GM12892 (cell line): ENCODE measurements around the gene ITGB3BP.

Experiments
- DNase-seq: peaks from one replicate; pipeline ENCODE4 v3.0.0; 2011; ENCODE audit not compliant: insufficient read length
- FAIRE-seq: peaks from 2 replicates; lab custom pipeline; 2011; peaks lifted over from hg19 to GRCh38; lab: Jason Lieb, UNC
- POLR2A ChIP-seq: IDR thresholded peaks from 2 replicates; pipeline ENCODE4 v1.6.1; 2011; ENCODE audit warnings: low read depth, low read length, control low read depth
- POLR2AphosphoS5 ChIP-seq: IDR thresholded peaks from 2 replicates; pipeline ENCODE4 v1.6.1; 2011; ENCODE audit warnings: low read depth, low read length, control low read depth
- TAF1 ChIP-seq: IDR thresholded peaks from 2 replicates; pipeline ENCODE4 v1.6.1; 2011; ENCODE audit warnings: low read depth, mild to moderate bottlenecking, control low read depth, low read length, borderline replicate concordance

ITGB3BP gene

DNA sequence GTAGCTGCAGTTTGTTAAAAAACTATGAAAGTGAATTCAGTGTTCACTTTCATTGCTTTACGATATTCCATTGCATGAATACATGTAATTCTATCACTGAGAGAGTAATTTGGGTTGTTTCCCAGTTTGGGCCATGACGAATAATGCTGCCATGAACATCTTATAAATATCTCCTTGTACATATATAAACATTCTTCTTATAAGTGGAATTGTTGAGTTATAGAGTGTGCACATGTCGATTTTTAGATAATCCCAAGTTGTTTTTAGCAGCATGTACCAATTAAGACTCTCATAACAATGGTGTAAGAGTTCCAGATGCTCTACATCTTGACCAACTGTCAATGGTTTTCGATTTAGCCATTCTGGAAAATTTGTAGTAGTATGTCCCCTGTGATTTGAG lies 114.7 kb downstream of the ITGB3BP start:
- FAIRE-seq = no peak
- TF ChIP-seq POLR2AphosphoS5 (no peak), TAF1 (no peak), POLR2A (no peak)
- no peak for DNase-seq

DNA sequence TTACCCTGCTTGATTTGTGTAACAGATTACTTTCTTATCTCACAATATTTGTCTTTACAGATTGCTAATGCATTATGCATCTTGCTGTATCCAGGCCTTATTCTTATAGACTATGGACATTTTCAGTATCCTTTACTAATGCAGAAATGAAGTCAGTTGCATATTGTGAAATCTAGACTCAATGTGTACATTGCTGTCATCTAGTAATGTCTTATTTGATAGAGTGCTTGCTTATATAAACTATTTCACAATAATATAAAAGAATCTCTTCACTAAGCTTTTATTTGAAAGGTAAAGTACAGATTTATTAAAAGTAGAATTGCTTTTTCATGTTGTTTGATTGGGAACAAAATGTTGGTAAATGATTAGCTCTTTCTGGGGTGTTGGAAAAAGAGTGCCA lies 116.0 kb downstream of the ITGB3BP start:
- FAIRE-seq (no peak), DNase-seq (no peak)
- TF ChIP-seq POLR2A = no peak

DNA sequence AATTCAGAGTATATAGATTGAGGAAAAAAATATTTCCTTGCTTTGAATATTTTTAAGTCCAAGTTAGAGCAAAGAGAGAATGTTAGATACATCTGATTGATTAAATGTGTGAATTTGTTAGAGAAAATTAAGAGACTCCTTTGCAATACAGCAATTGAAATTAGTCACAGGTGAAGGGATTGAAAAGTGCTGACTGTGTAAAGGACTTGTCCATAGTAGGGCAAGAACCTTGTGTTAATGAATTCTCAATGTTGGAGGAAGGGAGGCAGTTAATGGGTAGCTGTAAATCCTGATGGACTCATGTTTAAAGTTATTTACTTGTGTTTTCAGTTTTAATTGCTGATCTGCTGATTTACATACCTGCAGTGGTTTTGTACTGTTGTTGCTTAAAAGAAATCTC lies 117.0 kb downstream of the ITGB3BP start:
- no peak for FAIRE-seq
- TF ChIP-seq POLR2AphosphoS5 = no peak
- TF ChIP-seq TAF1 = no peak
- TF ChIP-seq POLR2A = no peak
- DNase-seq = no peak

DNA sequence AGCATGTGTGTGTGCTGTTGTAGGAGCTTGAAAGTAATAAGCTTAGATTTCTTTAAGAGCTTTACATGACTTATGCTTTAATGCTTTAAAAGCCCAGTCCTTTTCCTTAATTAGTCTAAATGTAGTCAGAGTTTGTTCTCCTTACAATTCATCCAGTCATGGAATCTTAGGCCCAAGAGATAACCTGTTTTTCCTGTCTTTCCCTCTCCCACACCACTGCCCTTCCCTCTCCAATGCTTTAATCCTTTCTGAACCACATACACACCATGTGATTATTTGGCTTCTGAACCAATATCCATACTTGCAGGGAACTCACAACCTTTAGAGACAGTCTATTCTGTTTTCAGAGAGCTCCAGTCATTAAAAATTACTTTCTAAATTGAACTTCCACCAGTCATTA lies 118.0 kb downstream of the ITGB3BP start:
- TF ChIP-seq POLR2A (no peak), TAF1 (no peak), POLR2AphosphoS5 (no peak)
- no peak for FAIRE-seq
- no peak for DNase-seq

DNA sequence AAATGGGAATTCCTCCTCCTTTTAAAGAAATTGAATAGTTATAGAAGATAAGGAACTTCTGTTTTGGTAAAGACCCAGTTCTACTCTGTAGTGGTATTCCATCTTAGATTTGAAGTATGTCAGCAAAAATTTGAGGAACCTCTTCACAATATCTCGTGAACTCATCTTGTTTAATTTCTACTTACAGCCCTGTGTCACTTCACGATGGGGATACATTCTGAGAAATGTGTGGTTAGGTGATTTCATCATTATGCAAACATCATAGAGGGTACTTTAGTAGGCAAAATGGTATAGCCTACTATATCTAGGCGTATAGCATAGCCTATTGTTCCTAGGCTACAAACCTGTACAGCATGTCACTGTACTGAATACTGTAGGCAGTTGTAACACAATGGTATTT lies 119.6 kb downstream of the ITGB3BP start:
- FAIRE-seq = no peak
- DNase-seq = no peak
- TF ChIP-seq TAF1 (no peak), POLR2A (no peak), POLR2AphosphoS5 (no peak)

DNA sequence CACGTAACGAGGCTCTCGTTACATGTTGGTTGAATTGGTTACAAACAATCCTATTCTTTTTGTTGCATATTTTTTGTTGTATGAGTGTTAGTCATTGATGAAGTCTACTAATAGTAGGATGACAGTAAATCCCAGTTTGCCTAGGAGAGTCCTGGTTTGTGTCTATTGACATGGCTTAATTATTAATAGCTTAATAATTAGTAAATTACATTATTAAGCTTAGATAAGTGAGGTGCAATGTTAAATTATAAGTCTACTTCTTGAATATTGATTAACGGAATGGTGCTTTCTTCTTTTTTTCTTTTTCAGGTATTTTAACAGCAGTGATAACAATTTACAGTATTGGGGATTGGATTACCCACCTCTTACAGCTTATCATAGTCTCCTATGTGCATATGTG lies 121.1 kb downstream of the ITGB3BP start:
- TF ChIP-seq POLR2A (no peak), POLR2AphosphoS5 (no peak)
- FAIRE-seq (no peak), DNase-seq (no peak)
